ENCODE measurements around the gene C16orf96.

Gene C16orf96

DNA sequence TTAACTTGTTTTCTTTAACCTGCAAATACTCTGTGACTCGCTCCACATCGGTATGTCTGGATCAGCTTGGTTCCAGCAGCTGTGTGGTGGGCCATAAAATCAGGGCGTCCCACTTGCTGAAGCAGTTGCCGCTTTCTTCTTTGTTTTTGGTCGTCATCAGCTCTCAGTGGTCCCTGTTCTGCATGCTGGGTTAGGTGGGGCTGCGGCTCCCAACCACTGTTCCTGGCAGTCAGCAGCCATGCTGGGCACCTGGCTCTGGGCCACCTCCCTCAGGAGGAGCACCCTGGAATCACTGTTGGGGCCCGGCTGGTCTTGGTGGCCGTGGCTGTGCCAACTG, 91.5 kb downstream of the C16orf96 start:
- H2AFZ ChIP-seq (ENCODE audit: low read depth, low read length), result no peak overlapping the region
- H3K4me3 ChIP-seq (ENCODE audit: low read length), result no peak overlapping the region
- TF ChIP-seq, protein P1, sequence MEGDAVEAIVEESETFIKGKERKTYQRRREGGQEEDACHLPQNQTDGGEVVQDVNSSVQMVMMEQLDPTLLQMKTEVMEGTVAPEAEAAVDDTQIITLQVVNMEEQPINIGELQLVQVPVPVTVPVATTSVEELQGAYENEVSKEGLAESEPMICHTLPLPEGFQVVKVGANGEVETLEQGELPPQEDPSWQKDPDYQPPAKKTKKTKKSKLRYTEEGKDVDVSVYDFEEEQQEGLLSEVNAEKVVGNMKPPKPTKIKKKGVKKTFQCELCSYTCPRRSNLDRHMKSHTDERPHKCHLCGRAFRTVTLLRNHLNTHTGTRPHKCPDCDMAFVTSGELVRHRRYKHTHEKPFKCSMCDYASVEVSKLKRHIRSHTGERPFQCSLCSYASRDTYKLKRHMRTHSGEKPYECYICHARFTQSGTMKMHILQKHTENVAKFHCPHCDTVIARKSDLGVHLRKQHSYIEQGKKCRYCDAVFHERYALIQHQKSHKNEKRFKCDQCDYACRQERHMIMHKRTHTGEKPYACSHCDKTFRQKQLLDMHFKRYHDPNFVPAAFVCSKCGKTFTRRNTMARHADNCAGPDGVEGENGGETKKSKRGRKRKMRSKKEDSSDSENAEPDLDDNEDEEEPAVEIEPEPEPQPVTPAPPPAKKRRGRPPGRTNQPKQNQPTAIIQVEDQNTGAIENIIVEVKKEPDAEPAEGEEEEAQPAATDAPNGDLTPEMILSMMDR (IDR thresholded peaks at IDR 0.05; ENCODE audit: low read depth, low read length), result no peak
- no peak for TF ChIP-seq EZH2phosphoT487 (IDR thresholded peaks at IDR 0.05; ENCODE audit: low read depth)
- H3K79me2 ChIP-seq (ENCODE audit: low read length), result peaks cover 46% of the 10 kb centered on the region
- H3K4me2 ChIP-seq (ENCODE audit: low read length), result no peak overlapping the region
- H3K9me3 ChIP-seq (ENCODE audit: insufficient read depth, low read length), result no peaks in the 10 kb centered on the region
- no peaks in the 10 kb centered on the region for H3K4me1 ChIP-seq (ENCODE audit: low read length)
- peaks cover 6% of the 10 kb centered on the region for H3K36me3 ChIP-seq (replicated peaks; ENCODE audit: low read depth, low read length)
- H3K9ac ChIP-seq (ENCODE audit: low read length), result no peak overlapping the region
- peaks cover 14% of the 10 kb centered on the region; the same call in 1 of the 2 replicates for H4K20me1 ChIP-seq (ENCODE audit: insufficient read depth, low read length)
- no peaks in the 10 kb centered on the region for H3K27me3 ChIP-seq (ENCODE audit: low read depth, low read length)
- H3K27ac ChIP-seq (ENCODE audit: low read length), result no peak overlapping the region

- Histone ChIP-seq H3K27me3 (ENCODE audit: low read depth, low read length) (no peaks in the 10 kb centered on the region), H3K27ac (ENCODE audit: low read length) (no peak overlapping the region), H3K36me3 (replicated peaks; ENCODE audit: low read depth, low read length) (peaks cover 10% of the 10 kb centered on the region), H3K79me2 (ENCODE audit: low read length) (peaks cover 33% of the 10 kb centered on the region), H3K4me3 (ENCODE audit: low read length) (no peak overlapping the region), H3K9me3 (ENCODE audit: insufficient read depth, low read length) (no peaks in the 10 kb centered on the region), H3K4me1 (ENCODE audit: low read length) (peaks cover 6% of the 10 kb centered on the region), H3K9ac (ENCODE audit: low read length) (no peak overlapping the region), H2AFZ (ENCODE audit: low read depth, low read length) (no peak overlapping the region), H3K4me2 (ENCODE audit: low read length) (no peak overlapping the region), H4K20me1 (ENCODE audit: insufficient read depth, low read length) (peaks cover 14% of the 10 kb centered on the region; the same call in 1 of the 2 replicates)
- no peak for TF ChIP-seq EZH2phosphoT487 (IDR thresholded peaks at IDR 0.05; ENCODE audit: low read depth)
- TF ChIP-seq, protein P1 (IDR thresholded peaks at IDR 0.05; ENCODE audit: low read depth, low read length), result no peak
Observed at GRCh38 chr16:4648917-4649316, 92.8 kb downstream of the C16orf96 start.

GRCh38 chr16:4649744-4650442, 93.8 kb downstream of the C16orf96 start:
- TF ChIP-seq, protein P1 (IDR thresholded peaks at IDR 0.05; ENCODE audit: low read depth, low read length), result no peak
- TF ChIP-seq EZH2phosphoT487 (IDR thresholded peaks at IDR 0.05; ENCODE audit: low read depth), result no peak
- peaks cover 14% of the 10 kb centered on the region; the same call in 1 of the 2 replicates for H4K20me1 ChIP-seq (ENCODE audit: insufficient read depth, low read length)
- no peak overlapping the region for H3K4me2 ChIP-seq (ENCODE audit: low read length)
- H2AFZ ChIP-seq (ENCODE audit: low read depth, low read length), result no peak overlapping the region
- no peaks in the 10 kb centered on the region for H3K9me3 ChIP-seq (ENCODE audit: insufficient read depth, low read length)
- H3K27me3 ChIP-seq (ENCODE audit: low read depth, low read length), result no peaks in the 10 kb centered on the region
- peaks cover 6% of the 10 kb centered on the region for H3K4me1 ChIP-seq (ENCODE audit: low read length)
- no peak overlapping the region for H3K9ac ChIP-seq (ENCODE audit: low read length)
- H3K79me2 ChIP-seq (ENCODE audit: low read length), result peaks cover 26% of the 10 kb centered on the region
- H3K36me3 ChIP-seq (replicated peaks; ENCODE audit: low read depth, low read length), result peaks cover 10% of the 10 kb centered on the region
- H3K4me3 ChIP-seq (ENCODE audit: low read length), result no peak overlapping the region
- no peak overlapping the region for H3K27ac ChIP-seq (ENCODE audit: low read length)
